HepG2 (cell line): ENCODE results near the gene ANKS1A. TPM values are rescaled to one million over a fixed set of nuclear protein-coding genes. Genes with fewer than 3 reads are reported as not detected.

ENCODE experiments used
- ATAC-seq: fragments of 200-7000 bp; cut with Tn5 transposase; 3 replicates; pipeline ENCODE4 v1.9.1; 2020; ENCODE audit warnings: mild to moderate bottlenecking, moderate library complexity
- BruUV-seq: library from RNA; stranded (reverse); fragments of 400-500 nt; replicated peaks from 2 replicates; lab custom pipeline; 2021; lab: Mats Ljungman, UMichigan
- CTCF ChIA-PET: fragments of 300-600 bp; formaldehyde crosslinking; extraction: SDS; loops from one replicate; lab custom pipeline; 2021; ENCODE audit warnings: low total read pairs, inconsistent platforms, low intra/inter-chr PET ratio; lab: Yijun Ruan, JAX
- POLR2A ChIA-PET: fragments of 350-600 bp; sonication (Branson Sonifier 250); formaldehyde crosslinking; loops from one replicate; lab custom pipeline; 2020; ENCODE audit warnings: antibody characterized with exemption, inconsistent platforms; lab: Yijun Ruan, JAX
- DNase-seq: peaks from one replicate; pipeline ENCODE4 v3.0.0-alpha.2; 2015; ENCODE audit warnings: low spot score
- FAIRE-seq: peaks from 3 replicates; lab custom pipeline; 2011; peaks lifted over from hg19 to GRCh38; lab: Jason Lieb, UNC
- H2AFZ ChIP-seq: one replicate; pipeline ENCODE4 v1.6.1; 2011; ENCODE audit warnings: low read length, inconsistent platforms
- H3K27ac ChIP-seq: fragments of 300-600 bp; 3 replicates; pipeline ENCODE4 v1.8.0; 2011; ENCODE audit warnings: mixed run types, mild to moderate bottlenecking, mixed read lengths, low read length, inconsistent platforms; ENCODE audit not compliant: insufficient read depth; ENCODE audit errors: extremely low read length
- H3K27me3 ChIP-seq, 2 experiments: fragments of 200-600 bp in 1 of 2; 2 replicates in 1 of 2; 3 replicates in 1 of 2; pipeline versions ENCODE4 v1.6.0 to v1.8.0; 2011; ENCODE audit warnings: low read length in 2 of 2, mild to moderate bottlenecking in 2 of 2, moderate library complexity in 2 of 2, inconsistent platforms in 1 of 2; ENCODE audit not compliant: insufficient read depth in 2 of 2, control insufficient read depth in 1 of 2
- H3K36me3 ChIP-seq, 2 experiments: fragments of 200-600 bp in 1 of 2; replicated peaks in 1 of 2; 2 replicates in 1 of 2; 3 replicates in 1 of 2; pipeline versions ENCODE4 v1.5.1 to v1.8.0; 2011; ENCODE audit warnings: low read length in 2 of 2, inconsistent platforms in 1 of 2; ENCODE audit not compliant: insufficient read depth in 2 of 2, control insufficient read depth in 1 of 2
- H3K4me1 ChIP-seq: 2 replicates; pipeline ENCODE4 v1.5.1; 2012; ENCODE audit warnings: low read length, inconsistent platforms; ENCODE audit not compliant: insufficient read depth
- H3K4me2 ChIP-seq: 2 replicates; pipeline ENCODE4 v1.6.0; 2011; ENCODE audit warnings: low read depth, low read length, inconsistent platforms
- H3K4me3 ChIP-seq, 3 experiments: fragments of 200-600 bp in 1 of 3; sonication (generic), shearing (Covaris generic) in 1 of 3; replicated peaks in 1 of 3; 2 replicates each; pipeline ENCODE4 v1.5.1; 2011 to 2016; ENCODE audit warnings: low read length in 3 of 3, inconsistent platforms in 2 of 3, low read depth in 2 of 3, mild to moderate bottlenecking in 2 of 3, control low read depth in 1 of 3, mixed read lengths in 1 of 3; ENCODE audit not compliant: insufficient read depth in 1 of 3
- H3K79me2 ChIP-seq: one replicate; pipeline ENCODE4 v1.6.1; 2011; ENCODE audit warnings: low read length, inconsistent platforms; ENCODE audit not compliant: insufficient read depth
- H3K9ac ChIP-seq: 2 replicates; pipeline ENCODE4 v1.6.0; 2011; ENCODE audit warnings: mild to moderate bottlenecking, low read depth, low read length, inconsistent platforms; ENCODE audit not compliant: insufficient read depth
- H3K9me3 ChIP-seq: 2 replicates; pipeline ENCODE4 v1.5.1; 2012; ENCODE audit warnings: mild to moderate bottlenecking, low read length
- H4K20me1 ChIP-seq: 2 replicates; pipeline ENCODE4 v1.6.0; 2011; ENCODE audit warnings: inconsistent platforms, mild to moderate bottlenecking, low read length, moderate library complexity; ENCODE audit not compliant: insufficient read depth
- GTF3A ChIP-seq: sonication (generic); formaldehyde crosslinking; conservative IDR thresholded peaks from 2 replicates; pipeline ENCODE4 v1.4.0; 2020; ENCODE audit warnings: mild to moderate bottlenecking, missing genetic modification reagents
- ISL2 ChIP-seq: sonication (generic); formaldehyde crosslinking; IDR thresholded peaks from 2 replicates; pipeline ENCODE4 v1.5.0; 2020; ENCODE audit warnings: missing genetic modification reagents
- MED8 ChIP-seq: sonication (generic); formaldehyde crosslinking; IDR thresholded peaks from 2 replicates; pipeline ENCODE4 v1.8.1; 2023; ENCODE audit warnings: mild to moderate bottlenecking, missing genetic modification reagents; ENCODE audit not compliant: insufficient replicate concordance
- MIER2 ChIP-seq: IDR thresholded peaks from 2 replicates; pipeline ENCODE4 v1.6.1; 2016; ENCODE audit warnings: missing biosample characterization, missing genetic modification reagents
- MIXL1 ChIP-seq: IDR thresholded peaks from 2 replicates; pipeline ENCODE4 v1.6.1; 2016
- NFIC ChIP-seq: IDR thresholded peaks from 2 replicates; pipeline ENCODE4 v1.6.1; 2012; ENCODE audit warnings: mild to moderate bottlenecking, low read length, inconsistent platforms
- NFKBIZ ChIP-seq: IDR thresholded peaks from 2 replicates; pipeline ENCODE4 v1.6.1; 2018; ENCODE audit warnings: missing genetic modification reagents, missing compliant biosample characterization
- NR2F1 ChIP-seq, 2 experiments: fragments of 450-650 bp in 1 of 2; formaldehyde crosslinking in 1 of 2; IDR thresholded peaks; 2 replicates each; pipeline versions ENCODE4 v1.5.0 to v1.6.1; 2016 to 2020; ENCODE audit warnings: mild to moderate bottlenecking in 1 of 2, missing compliant biosample characterization in 1 of 2, missing genetic modification reagents in 1 of 2, moderate library complexity in 1 of 2
- RAD21 ChIP-seq: fragments of 450-650 bp; formaldehyde crosslinking; IDR thresholded peaks from 2 replicates; pipeline ENCODE4 v1.5.0; 2020; ENCODE audit warnings: mild to moderate bottlenecking
- RFX1 ChIP-seq: fragments of 450-650 bp; IDR thresholded peaks from 2 replicates; pipeline ENCODE4 v1.6.1; 2017
- ZNF296 ChIP-seq: sonication (generic); formaldehyde crosslinking; conservative IDR thresholded peaks from 2 replicates; pipeline ENCODE4 v1.5.0; 2020; ENCODE audit warnings: mild to moderate bottlenecking, missing genetic modification reagents
- ZNF547 ChIP-seq: sonication (generic); formaldehyde crosslinking; IDR thresholded peaks from 2 replicates; pipeline ENCODE4 v1.5.1; 2020; ENCODE audit warnings: mild to moderate bottlenecking, missing genetic modification reagents
- ZNF747 ChIP-seq: sonication (generic); formaldehyde crosslinking; IDR thresholded peaks from 2 replicates; pipeline ENCODE4 v1.8.1; 2023; ENCODE audit warnings: missing genetic modification reagents, mild to moderate bottlenecking, borderline replicate concordance
- WGBS: methylation state at CpG from one replicate; pipeline ENCODE4 v1.1.6; 2017; ENCODE audit warnings: low lambda C conversion rate; 5-methylcytosine and 5-hydroxymethylcytosine counted together
- in situ Hi-C: cut with HindIII; loops from 2 replicates; pipeline ENCODE4 v1.10.0; 2017; ENCODE audit warnings: low pct_unique_long_range_greater_than_20kb; ENCODE audit not compliant: extremely low pct_ligation_motif_present
- intact Hi-C: fragments of 100-400 bp; cut with micrococcal nuclease; formaldehyde crosslinking; loops from one replicate; pipeline ENCODE4 v1.10.0; 2022; ENCODE audit not compliant: unreplicated experiment
- polyA plus RNA-seq, 8 experiments: library from polyadenylated mRNA; depleted of rRNA in 3 of 8; stranded (reverse) in 7 of 8; unstranded in 1 of 8; fragments of >200 nt; fragmentation: Illumina TruSeq in 4 of 8; extraction: Trizol in 4 of 8; gene quantifications; 2 replicates each; pipeline versions ENCODE4 v1.2.1 to v1.2.3, GENCODE V29; 2011 to 2016; ENCODE audit warnings: low read depth in 4 of 8, missing spikeins in 1 of 8, mixed read lengths in 1 of 8; ENCODE audit not compliant: insufficient read depth in 1 of 8
- total RNA-seq, 5 experiments: library from RNA; depleted of rRNA; stranded (reverse); fragments of >200 nt; fragmentation: Illumina TruSeq; extraction: Trizol; gene quantifications; 2 replicates each; pipeline ENCODE4 v1.2.3, GENCODE V29; 2016; ENCODE audit warnings: low read depth in 1 of 5
- TF ChIP-seq, protein P1 (sequence below): sonication (generic); formaldehyde crosslinking; IDR thresholded peaks from 2 replicates; pipeline ENCODE4 v1.5.0; 2020; ENCODE audit warnings: mild to moderate bottlenecking, missing genetic modification reagents, borderline replicate concordance
- TF ChIP-seq, protein P2 (sequence below): sonication (generic); formaldehyde crosslinking; IDR thresholded peaks from 2 replicates; pipeline ENCODE4 v1.9.0; 2021; ENCODE audit warnings: missing genetic modification reagents, mild to moderate bottlenecking, borderline replicate concordance
- TF ChIP-seq, protein P3 (sequence below): sonication (generic); formaldehyde crosslinking; IDR thresholded peaks from 2 replicates; pipeline ENCODE4 v1.9.0; 2022; ENCODE audit warnings: low read depth, missing genetic modification reagents
- TF ChIP-seq, protein P4 (sequence below): sonication (generic); formaldehyde crosslinking; IDR thresholded peaks from 2 replicates; pipeline ENCODE4 v1.4.0; 2020; ENCODE audit warnings: missing genetic modification reagents

Gene ANKS1A
- total and polyA plus RNA-seq, 2 of the 13 experiments (the other 11 are each of a cell fraction or from before 2014, with no cell fraction given), result 7.2 to 15.1 TPM

DNA sequence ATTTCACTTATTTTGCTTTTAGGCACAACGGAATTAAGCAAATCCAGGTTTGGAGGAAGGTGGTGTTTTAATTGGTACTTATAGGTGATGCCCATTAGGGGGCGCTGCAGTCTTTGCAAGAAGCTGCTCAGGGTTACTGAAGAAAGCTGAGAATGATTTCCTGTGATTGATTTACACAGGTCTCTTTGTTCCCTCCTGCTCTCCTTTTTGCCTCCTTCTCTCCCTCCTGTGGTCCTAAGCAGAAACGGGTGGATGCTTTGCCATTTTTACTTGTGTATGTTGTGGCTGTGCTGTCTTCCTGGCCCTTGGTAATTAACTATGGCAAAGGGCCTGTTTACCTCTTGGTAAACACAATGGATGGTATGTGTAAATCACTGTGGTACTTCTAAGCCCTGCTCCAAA, 97.8 kb downstream of the ANKS1A start:
- CTCF ChIA-PET, result interaction anchor here (3.4 to 3.5 kb wide), 2 partner anchors 153 to 254 kb away, joined by 17 to 44 read pairs; partner anchors contain the start of gene TCP11
- H3K4me1 ChIP-seq, result no peaks in the 10 kb centered on the region
- no peak overlapping the region for H3K27ac ChIP-seq
- no peaks in the 10 kb centered on the region for H3K27me3 ChIP-seq
- POLR2A ChIA-PET, result no interaction called here
- no peaks in the 10 kb centered on the region for H4K20me1 ChIP-seq
- no peaks in the 10 kb centered on the region for H3K9me3 ChIP-seq
- FAIRE-seq (peak; percentile 48), ATAC-seq (peak; percentile 76), DNase-seq (peak; percentile 71)
- H3K4me3 ChIP-seq, result no peak overlapping the region
- H3K36me3 ChIP-seq, result peaks cover 19 to 57% of the 10 kb centered on the region in 2 experiments
- H3K9ac ChIP-seq, result no peak overlapping the region
- BruUV-seq, result no TSS peak
- no peaks in the 10 kb centered on the region for H3K79me2 ChIP-seq
- in situ Hi-C loops (loop anchor here (5.0 kb wide), 2 partner anchors 150 to 250 kb away; no protein-coding TSS in a partner anchor), intact Hi-C loops (loop anchor here (1.0 to 2.0 kb wide), 3 partner anchors 153 to 254 kb away; no protein-coding TSS in a partner anchor)
- H3K4me2 ChIP-seq, result no peak overlapping the region
- 56% methylated on average over 3 of the region's 3 CpGs for WGBS
- no peak overlapping the region for H2AFZ ChIP-seq
- TF ChIP-seq, protein P1, sequence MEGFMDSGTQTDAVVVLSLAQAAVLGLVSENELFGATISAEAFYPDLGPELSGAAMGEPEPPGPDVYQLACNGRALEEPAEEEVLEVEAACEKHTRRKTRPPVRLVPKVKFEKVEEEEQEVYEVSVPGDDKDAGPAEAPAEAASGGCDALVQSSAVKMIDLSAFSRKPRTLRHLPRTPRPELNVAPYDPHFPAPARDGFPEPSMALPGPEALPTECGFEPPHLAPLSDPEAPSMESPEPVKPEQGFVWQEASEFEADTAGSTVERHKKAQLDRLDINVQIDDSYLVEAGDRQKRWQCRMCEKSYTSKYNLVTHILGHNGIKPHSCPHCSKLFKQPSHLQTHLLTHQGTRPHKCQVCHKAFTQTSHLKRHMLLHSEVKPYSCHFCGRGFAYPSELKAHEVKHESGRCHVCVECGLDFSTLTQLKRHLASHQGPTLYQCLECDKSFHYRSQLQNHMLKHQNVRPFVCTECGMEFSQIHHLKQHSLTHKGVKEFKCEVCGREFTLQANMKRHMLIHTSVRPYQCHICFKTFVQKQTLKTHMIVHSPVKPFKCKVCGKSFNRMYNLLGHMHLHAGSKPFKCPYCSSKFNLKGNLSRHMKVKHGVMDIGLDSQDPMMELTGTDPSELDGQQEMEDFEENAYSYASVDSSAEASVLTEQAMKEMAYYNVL, result no peak
- TF ChIP-seq ZNF747 (CRISPR knock-in tag), result 0 out of 2 replicates have a peak, but pooled peaks have one; percentile 22
- TF ChIP-seq, protein P2, sequence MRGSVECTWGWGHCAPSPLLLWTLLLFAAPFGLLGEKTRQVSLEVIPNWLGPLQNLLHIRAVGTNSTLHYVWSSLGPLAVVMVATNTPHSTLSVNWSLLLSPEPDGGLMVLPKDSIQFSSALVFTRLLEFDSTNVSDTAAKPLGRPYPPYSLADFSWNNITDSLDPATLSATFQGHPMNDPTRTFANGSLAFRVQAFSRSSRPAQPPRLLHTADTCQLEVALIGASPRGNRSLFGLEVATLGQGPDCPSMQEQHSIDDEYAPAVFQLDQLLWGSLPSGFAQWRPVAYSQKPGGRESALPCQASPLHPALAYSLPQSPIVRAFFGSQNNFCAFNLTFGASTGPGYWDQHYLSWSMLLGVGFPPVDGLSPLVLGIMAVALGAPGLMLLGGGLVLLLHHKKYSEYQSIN (CRISPR knock-in tag), result no peak
- 0 out of 2 replicates have a peak, but pooled peaks have one; percentile 49 for TF ChIP-seq ZNF547 (CRISPR knock-in tag)
- TF ChIP-seq MIER2 (CRISPR knock-in tag), result no peak
- no peak for TF ChIP-seq ISL2
- TF ChIP-seq RFX1, result no peak
- peak; percentile 94 for TF ChIP-seq MIXL1 (CRISPR knock-in tag)
- TF ChIP-seq NR2F1 (CRISPR knock-in tag; IDR thresholded peaks at IDR 0.05), result no peak
- peak; percentile 80 for TF ChIP-seq RAD21 (CRISPR knock-in tag)
- no peak for TF ChIP-seq NFKBIZ (CRISPR knock-in tag)
- no peak for TF ChIP-seq NFIC
- TF ChIP-seq, protein P3, sequence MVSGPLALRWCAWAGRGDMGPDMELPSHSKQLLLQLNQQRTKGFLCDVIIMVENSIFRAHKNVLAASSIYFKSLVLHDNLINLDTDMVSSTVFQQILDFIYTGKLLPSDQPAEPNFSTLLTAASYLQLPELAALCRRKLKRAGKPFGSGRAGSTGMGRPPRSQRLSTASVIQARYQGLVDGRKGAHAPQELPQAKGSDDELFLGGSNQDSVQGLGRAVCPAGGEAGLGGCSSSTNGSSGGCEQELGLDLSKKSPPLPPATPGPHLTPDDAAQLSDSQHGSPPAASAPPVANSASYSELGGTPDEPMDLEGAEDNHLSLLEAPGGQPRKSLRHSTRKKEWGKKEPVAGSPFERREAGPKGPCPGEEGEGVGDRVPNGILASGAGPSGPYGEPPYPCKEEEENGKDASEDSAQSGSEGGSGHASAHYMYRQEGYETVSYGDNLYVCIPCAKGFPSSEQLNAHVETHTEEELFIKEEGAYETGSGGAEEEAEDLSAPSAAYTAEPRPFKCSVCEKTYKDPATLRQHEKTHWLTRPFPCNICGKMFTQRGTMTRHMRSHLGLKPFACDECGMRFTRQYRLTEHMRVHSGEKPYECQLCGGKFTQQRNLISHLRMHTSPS (CRISPR knock-in tag), result no peak
- TF ChIP-seq MED8 (CRISPR knock-in tag), result no peak
- no peak for TF ChIP-seq GTF3A (CRISPR knock-in tag)
- no peak for TF ChIP-seq ZNF296 (CRISPR knock-in tag)
- TF ChIP-seq, protein P4, sequence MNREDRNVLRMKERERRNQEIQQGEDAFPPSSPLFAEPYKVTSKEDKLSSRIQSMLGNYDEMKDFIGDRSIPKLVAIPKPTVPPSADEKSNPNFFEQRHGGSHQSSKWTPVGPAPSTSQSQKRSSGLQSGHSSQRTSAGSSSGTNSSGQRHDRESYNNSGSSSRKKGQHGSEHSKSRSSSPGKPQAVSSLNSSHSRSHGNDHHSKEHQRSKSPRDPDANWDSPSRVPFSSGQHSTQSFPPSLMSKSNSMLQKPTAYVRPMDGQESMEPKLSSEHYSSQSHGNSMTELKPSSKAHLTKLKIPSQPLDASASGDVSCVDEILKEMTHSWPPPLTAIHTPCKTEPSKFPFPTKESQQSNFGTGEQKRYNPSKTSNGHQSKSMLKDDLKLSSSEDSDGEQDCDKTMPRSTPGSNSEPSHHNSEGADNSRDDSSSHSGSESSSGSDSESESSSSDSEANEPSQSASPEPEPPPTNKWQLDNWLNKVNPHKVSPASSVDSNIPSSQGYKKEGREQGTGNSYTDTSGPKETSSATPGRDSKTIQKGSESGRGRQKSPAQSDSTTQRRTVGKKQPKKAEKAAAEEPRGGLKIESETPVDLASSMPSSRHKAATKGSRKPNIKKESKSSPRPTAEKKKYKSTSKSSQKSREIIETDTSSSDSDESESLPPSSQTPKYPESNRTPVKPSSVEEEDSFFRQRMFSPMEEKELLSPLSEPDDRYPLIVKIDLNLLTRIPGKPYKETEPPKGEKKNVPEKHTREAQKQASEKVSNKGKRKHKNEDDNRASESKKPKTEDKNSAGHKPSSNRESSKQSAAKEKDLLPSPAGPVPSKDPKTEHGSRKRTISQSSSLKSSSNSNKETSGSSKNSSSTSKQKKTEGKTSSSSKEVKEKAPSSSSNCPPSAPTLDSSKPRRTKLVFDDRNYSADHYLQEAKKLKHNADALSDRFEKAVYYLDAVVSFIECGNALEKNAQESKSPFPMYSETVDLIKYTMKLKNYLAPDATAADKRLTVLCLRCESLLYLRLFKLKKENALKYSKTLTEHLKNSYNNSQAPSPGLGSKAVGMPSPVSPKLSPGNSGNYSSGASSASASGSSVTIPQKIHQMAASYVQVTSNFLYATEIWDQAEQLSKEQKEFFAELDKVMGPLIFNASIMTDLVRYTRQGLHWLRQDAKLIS (CRISPR knock-in tag), result no peak
